GM10248 (cell line): ENCODE data around the gene C1orf210.

ENCODE experiments used
- CTCF ChIA-PET: fragments of 300-600 bp; sonication (Branson Sonifier 250); formaldehyde crosslinking; extraction: SDS; loops from one replicate; lab custom pipeline; 2021; ENCODE audit warnings: antibody characterized with exemption; lab: Yijun Ruan, JAX
- POLR2A ChIA-PET: fragments of 350-650 bp; sonication (Branson Sonifier 250); formaldehyde crosslinking; extraction: SDS; loops from one replicate; lab custom pipeline; 2020; ENCODE audit warnings: antibody characterized with exemption; lab: Yijun Ruan, JAX
- DNase-seq: peaks from one replicate; pipeline ENCODE4 v3.0.0; 2012; ENCODE audit errors: extremely low spot score
- TF ChIP-seq, protein P1 (sequence below): IDR thresholded peaks from 2 replicates; pipeline ENCODE4 v1.5.1; 2012; ENCODE audit warnings: mild to moderate bottlenecking, low read depth; ENCODE audit errors: extremely low read depth, missing control alignments, control extremely low read depth

Gene C1orf210

DNA sequence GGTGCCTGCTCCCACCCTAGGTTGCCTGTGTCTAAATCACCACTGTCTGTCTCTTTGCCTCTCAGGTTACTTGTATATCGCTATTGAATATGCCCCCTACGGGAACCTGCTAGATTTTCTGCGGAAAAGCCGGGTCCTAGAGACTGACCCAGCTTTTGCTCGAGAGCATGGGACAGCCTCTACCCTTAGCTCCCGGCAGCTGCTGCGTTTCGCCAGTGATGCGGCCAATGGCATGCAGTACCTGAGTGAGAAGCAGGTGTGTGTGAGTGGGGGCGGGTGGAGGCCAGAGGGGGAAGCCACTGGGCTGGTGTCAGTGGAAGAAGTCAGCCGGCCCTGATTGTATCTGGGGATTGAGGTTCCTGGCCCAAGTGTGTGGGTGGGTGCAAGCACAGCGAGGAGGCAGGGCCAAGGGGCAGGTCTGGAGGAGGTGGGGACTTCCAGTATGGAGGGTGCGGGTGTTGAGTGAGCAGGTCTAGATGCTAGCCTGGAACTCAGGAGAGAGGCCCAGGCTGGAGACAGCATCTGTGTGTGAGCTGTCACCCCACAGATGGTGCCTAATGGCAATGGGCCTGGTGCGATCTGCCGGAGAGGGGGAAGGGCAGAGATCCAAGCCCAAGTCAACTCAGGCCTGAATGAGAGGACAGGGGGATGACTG, 32.6 kb upstream of the C1orf210 start:
- ChIA-PET POLR2A (no interaction called here), CTCF (no interaction called here)
- TF ChIP-seq, protein P1, sequence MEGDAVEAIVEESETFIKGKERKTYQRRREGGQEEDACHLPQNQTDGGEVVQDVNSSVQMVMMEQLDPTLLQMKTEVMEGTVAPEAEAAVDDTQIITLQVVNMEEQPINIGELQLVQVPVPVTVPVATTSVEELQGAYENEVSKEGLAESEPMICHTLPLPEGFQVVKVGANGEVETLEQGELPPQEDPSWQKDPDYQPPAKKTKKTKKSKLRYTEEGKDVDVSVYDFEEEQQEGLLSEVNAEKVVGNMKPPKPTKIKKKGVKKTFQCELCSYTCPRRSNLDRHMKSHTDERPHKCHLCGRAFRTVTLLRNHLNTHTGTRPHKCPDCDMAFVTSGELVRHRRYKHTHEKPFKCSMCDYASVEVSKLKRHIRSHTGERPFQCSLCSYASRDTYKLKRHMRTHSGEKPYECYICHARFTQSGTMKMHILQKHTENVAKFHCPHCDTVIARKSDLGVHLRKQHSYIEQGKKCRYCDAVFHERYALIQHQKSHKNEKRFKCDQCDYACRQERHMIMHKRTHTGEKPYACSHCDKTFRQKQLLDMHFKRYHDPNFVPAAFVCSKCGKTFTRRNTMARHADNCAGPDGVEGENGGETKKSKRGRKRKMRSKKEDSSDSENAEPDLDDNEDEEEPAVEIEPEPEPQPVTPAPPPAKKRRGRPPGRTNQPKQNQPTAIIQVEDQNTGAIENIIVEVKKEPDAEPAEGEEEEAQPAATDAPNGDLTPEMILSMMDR: no peak
- DNase-seq: no peak

DNA sequence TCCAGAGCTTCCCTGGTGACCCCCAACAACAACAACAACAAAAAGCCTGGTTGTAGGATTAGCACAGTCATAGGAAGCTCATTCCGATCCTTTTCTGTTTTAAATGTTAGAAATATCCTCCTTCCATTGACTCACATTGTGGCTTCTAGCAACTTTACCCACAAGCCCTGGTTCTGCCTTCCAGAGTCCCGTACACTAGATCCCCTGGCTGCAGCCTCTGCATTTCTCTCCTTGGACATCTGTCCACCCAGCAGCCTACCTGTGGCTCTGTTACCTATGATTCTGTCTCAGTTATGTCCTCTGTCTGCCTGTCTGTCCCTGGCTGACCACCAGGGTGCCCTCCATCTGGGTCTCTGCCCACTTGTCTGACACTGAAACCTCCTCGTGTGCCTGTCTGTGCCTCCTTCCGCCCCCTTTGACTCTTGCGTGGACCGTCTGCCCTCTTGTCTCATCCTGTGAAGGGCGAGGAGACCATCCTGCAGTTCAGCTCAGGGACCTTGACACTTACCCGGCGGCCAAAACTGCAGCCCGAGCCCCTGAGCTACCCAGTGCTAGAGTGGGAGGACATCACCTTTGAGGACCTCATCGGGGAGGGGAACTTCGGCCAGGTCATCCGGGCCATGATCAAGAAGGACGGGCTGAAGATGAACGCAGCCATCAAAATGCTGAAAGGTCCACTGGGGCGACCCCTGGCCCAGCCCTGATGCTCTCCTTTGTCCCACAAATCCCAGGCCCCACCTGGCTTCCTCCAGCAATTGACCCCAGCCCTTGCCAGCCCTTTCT, 31.5 kb upstream of the C1orf210 start:
- DNase-seq: no peak
- ChIA-PET CTCF (no interaction called here), POLR2A (no interaction called here)
- TF ChIP-seq, protein P1: no peak

DNA sequence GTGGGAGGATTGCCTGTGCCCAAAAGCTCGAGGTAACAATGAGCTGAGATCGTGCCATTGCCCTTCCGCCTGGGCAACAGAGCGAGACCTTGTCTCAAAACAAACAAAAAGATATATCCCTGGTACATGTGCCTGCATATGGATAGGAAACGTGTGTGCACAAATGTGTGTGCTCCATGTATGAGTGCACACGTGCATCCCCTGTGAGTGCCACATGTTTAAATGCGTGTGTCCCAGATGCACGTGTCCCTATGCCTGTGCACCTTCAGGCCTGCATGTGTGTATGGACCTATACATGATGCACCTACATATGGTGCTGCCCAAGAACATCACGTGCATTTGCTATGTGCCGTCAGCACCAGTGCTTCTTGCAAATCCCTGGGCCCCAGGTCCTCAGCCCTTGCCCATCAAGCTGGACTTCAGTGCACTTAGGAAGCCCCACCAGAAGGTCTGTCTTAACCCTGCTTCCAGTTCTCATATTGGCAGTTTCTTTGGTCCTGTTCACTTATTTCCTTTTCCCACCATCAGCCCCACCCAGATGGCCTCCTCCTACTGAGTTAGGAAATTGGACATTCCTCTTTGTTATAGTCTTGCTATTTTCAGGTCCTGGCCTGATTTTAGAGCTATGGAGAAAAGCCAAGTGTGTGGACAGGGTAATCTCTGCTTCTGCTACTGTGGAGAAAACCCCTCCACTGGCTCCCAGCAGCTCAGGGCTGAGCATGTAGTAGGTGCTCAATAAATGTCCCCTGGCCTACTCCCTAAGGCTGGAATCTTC, 30.8 kb upstream of the C1orf210 start:
- TF ChIP-seq, protein P1: no peak
- CTCF ChIA-PET: no interaction called here
- POLR2A ChIA-PET: no interaction called here
- no peak for DNase-seq

DNA sequence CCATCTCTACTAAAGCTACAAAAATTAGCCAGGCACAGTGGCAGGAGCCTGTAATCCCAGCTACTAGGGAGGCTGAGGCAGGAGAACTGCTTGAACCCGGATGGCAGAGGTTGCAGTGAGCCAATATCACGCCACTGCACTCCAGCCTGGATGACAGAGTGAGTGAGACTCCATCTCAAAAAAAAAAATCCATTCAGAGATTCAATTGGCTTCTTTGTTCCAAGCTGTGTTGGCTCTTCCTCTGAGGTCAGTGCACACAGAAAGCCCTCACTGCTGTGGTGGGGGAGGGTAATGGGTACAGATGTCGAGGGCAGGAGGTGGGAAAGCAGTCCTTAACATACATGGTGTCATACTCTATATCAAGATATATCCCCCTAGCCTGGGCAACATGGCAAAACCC, 30.1 kb upstream of the C1orf210 start:
- ChIA-PET CTCF (no interaction called here), POLR2A (no interaction called here)
- TF ChIP-seq, protein P1: no peak
- no peak for DNase-seq

DNA sequence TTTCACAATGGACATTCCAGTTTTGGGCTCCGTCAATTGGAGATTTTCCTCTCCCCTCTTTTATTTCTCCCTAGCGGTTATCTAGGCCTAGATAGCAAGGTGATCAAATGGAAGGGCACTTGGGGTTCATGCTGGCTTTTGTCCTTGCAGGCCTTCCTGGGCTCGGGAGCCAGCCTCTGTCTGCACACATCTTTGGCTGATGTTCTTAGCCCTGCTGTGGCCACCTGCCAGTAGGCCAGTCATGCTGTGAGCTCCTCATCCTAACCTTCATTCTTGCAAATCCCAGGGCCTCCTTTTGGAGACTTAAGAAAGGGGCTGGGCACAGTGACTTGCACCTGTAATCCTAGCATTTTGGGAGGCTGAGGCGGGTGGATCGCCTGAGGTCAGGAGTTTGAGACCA, 28.9 kb upstream of the C1orf210 start:
- CTCF ChIA-PET: no interaction called here
- TF ChIP-seq, protein P1: no peak
- no peak for DNase-seq
- POLR2A ChIA-PET: no interaction called here

DNA sequence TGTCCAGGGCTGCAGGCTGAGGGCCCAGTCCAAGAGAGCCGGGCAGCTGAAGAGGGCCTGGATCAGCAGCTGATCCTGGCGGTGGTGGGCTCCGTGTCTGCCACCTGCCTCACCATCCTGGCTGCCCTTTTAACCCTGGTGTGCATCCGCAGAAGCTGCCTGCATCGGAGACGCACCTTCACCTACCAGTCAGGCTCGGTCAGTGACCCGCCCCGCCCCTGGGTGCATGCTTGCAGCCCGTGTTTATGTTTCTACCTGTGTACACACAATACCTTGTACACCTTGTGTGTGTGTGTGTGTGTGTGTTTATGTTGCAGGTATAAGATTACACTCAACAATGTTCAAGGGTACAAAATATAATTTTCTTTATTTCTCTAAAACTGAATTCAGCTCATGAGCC, 28.4 kb upstream of the C1orf210 start:
- DNase-seq: no peak
- CTCF ChIA-PET: no interaction called here
- POLR2A ChIA-PET: no interaction called here
- TF ChIP-seq, protein P1: no peak
